Stimulated activated CD8-positive, alpha-beta memory T cell treated with anti-CD3 and anti-CD28 coated beads, Interleukin-4, amount 100 ng/mL, for 1 hour (primary cell): ENCODE measurements around the gene SH2D4B.

Experiments used
- DNase-seq, 2 donors: peaks; one replicate each; pipeline ENCODE4 v3.0.0-alpha.2; 2020; ENCODE audit warnings: low read depth in 2 of 2, low spot score in 1 of 2

SH2D4B gene

GRCh38 chr10:80537736-80538480 is at the start of gene SH2D4B:
TSS of gene SH2D4B (plus strand) at chr10:80537902. CDS start at chr10:80538332, 430 bp downstream.
- no peak for DNase-seq

GRCh38 chr10:80488539-80489066 is 49.1 kb upstream of the SH2D4B start:
- no peak for DNase-seq

GRCh38 chr10:80489371-80490112 is 48.2 kb upstream of the SH2D4B start:
- no peak for DNase-seq

DNA sequence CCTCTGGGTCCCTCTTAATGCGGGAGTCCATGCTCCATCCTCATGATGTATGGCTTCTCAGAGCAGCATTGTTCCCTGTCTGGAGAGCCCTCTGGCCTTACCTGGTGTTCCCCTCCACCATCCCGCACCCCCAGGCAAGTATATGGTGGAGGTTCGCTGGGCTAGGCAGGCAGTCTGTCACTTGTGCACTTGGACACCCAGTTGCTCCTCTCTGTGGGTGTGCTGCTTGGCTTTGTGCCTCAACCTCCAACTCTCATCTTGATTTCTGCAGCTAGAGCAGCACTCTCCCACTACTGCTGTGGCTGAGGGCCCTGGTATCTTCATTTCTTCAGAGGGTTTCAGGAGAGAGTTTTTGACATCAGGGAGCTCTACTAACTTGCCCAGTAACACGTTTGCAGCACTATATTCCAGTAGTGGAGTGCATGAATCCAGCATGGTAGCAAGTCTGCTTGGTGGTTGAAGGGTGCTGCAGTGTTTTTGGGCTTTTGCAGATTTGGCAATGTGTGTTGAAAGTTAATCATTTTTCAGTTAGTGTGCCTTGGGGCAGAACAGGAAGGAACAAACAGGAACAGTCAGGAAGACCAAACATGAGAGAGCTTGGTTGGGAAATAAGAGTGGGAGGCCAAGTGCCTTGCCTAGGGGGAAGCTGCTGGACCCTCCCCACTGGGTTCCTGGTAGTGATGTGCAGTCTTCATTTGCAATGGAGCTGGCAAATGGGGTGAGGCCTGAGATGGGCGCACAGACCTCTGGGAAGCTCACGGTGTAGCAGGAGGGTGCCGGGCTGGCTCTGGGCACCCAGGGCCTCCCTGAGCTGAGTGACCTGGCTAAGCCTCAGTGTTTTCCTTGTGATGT is 46.2 kb upstream of the SH2D4B start:
- no peak for DNase-seq

DNA sequence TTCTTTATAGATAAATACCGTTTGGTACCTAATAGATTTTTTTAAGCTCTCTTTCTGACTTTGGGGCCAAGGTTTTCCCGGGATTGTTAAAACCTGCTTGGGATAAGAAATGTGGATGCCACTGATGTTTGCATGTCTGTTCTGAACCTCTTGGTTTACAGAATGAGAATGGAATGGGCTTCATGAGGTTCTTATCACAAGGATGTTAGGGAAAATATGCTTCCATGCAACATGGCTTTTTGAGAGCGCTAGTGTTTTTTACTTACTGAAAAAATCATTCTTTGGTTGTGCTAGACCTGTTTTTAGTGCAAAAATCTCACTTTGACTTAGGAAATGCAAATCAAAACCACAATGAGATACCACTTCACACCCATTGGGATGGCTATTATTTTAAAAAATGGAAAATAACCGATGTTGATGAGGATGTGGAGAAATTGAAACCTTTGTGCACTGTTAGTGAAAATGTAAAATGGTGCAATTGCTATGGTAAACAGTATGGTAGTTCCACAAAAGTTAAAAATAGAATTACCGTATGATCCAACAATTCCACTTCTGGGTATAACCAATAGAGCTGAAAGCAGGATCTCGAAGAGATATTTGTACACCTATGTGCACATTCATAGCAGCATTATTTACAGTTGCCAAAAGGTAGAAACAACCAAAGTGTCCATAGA is 44.7 kb upstream of the SH2D4B start:
- no peak for DNase-seq

DNA sequence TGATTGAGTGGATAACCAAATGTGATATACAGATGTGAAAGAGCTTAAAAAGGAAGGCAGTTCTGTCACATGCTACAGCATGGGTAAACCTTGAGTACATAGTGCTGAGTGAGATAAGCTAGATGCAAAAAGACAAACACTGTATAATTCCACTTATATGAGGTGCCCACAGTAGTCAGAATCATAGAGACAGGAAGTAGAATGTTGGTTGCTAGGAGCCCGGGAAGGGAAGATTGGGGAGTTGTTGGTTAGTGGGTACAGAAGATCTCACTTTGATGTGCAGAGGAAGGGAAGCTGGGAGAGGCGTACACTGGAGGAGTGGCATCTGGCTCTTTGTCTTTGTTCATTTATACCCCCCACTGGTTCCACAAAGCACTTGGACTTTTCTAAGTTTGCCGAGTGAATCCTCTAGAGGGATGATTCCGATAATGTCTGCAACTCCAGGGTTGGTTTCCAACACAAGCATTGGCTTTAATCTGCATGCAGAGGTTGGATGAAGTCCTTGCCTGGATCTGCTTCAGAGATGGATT is 44.1 kb upstream of the SH2D4B start:
- DNase-seq = no peak

GRCh38 chr10:80496555-80497172 is 41.0 kb upstream of the SH2D4B start:
- no peak for DNase-seq

- DNase-seq = no peak
Measured at GRCh38 chr10:80497187-80498077, 40.3 kb upstream of the SH2D4B start.

DNA sequence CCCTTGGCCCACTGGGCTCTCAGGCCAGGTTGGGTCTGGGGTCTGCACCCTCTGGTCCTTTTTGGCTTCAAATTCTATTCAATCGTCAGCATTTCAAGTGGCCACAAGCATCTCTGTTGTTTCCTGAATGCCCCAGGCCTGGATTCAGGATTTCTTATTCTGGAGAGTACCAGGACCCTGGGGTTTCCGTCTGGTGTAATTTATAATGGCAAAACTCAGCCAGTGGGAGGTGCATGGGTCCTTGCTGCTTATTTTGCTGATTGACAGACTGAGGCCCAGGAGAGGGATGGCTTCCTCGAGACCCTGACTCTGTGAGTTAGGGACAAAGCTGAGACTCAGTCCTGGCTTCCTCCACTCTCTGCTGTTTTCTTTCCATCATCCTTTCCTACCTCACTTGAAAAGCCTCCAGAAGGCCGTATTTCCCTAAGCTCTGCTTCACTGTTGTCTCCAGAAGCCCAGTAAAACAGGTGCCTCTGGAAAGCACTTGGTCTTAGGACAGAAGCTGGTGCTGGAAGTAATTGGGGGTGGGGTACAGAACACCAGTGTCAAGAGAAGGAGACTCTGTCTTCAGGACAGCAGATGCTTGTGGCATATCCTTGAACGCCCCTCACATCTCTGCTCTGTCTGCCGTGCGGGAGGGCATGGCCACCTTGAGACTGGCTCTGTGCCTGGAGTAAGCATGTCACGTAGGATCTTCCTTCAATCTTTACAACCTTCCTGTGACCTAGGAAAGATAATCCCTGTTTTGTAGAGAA is 39.4 kb upstream of the SH2D4B start:
- DNase-seq = no peak

GRCh38 chr10:80498833-80499741 is 38.6 kb upstream of the SH2D4B start:
- peak in 1 of 2 donors; percentile 38 for DNase-seq

DNA sequence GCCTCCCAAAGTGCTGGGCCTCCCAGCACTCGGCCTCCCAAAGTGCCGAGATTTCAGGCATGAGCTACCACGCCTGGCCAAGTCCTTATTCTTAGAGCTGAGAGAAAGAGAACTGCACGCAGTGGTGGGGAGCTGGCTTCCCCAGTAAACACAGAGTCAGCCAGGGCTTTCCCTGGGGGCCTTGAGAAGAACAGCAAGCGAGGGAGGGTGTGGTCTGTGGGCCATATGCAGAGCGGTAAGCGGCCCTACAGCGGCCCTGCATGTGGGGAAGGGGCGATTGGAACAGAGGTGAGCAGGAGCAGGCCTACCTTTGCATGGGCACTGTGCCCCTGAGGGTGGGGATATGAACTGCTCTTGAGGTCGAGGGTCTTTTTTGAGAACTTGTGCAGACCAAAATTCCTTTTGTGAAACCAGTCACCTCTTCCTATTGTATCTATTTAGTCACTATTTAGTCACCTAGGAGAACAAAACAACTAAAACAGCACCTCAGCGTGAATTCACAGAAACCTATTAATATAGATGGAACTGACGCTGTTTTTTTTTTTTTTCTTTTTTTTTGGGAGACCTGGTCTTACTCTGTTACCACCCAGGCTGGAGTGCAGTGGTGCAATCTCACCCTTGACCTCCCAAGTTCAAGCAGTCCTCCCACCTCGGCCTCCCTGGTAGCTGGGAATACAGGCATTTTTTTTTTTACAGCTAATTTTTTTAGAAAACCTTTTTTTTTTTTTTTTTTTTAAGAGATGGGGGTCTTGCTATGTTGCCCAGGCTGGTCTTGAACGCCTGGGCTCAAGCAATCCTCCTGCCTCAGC is 36.9 kb upstream of the SH2D4B start:
- DNase-seq = no peak

DNA sequence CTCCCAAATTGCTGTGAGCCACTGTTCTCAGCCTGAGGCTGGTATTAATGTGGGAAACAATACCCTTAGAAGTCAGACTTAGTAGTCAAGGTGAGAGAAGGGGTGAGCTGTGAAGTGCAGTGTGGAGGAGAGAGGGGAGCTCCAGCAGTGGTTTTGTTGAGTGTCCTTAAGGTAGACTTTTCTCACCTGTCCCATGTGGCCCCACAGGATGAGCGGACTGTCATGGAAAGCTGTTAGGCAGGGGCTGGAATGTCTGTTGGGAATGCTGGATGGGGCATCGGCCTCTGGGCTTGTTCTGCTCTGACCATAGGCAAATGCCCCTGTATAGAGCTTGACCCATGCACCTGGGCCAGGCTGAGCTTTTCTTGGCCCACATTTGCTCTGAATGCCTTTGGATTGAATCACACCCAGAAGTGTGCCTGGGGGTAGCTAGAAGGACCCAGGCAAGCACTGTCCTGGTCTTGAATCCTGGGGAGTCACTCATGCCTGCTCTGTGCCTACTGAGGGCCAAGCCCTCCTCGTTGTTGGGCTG is 36.3 kb upstream of the SH2D4B start:
- DNase-seq = no peak

GRCh38 chr10:80501913-80502521 is 35.7 kb upstream of the SH2D4B start:
- no peak for DNase-seq

DNA sequence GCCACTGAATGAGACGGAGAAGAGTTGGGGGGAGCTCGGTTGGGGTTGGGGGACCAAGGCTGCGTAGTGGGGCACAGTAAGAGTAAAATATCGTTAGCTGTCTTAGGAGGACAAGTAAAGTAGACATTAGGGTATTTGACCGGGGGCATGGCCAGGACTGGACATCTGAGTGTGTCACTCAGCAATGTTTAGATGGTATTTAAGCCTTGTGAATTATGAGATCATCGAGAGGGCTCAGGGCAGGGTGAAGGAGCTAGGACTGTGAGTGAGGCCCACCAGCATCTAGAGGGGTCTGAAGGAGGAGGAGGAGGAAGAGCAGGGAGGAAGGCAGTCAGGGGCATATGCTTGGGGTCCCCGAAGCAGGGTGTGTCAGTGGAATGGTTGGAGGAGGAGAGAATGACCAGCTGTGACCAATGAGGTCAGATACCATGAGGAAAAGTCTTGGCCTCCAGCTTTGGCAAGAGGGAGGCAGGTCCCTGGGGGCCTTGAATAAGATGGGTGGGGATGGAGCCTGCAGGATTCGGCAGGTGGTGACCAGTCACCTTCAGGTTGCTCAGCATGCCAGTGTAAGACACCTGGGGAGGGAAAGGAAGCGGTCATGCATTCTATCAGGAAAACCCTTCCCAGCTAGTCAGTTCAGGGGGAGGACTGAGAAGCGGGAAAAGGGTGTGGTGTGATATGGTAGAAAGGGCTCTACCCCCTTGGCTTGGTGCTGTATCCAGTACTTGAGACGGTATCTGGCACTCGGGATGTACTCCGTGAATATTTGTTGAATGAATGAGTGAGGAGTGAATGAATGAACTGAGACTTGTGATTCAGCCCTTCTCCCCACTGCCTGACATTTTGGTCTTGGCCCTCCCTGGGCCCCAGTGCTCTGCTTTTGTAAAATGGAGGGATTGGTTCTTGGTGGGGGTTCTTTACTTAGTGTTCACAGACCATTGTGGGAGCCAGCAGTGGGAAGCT is 34.8 kb upstream of the SH2D4B start:
- DNase-seq = no peak
